OCI-LY7 (cell line): ENCODE measurements around the gene CELF1. TPM values are rescaled to one million over a fixed set of nuclear protein-coding genes. Genes with fewer than 3 reads are reported as not detected.

Experiments used
- BruUV-seq: library from RNA; stranded (reverse); fragments of 400-500 nt; replicated peaks from 2 replicates; lab custom pipeline; 2021; lab: Mats Ljungman, UMichigan
- CTCF ChIA-PET: fragments of 300-600 bp; sonication (Branson Sonifier 250); formaldehyde crosslinking; loops from one replicate; lab custom pipeline; 2022; ENCODE audit warnings: antibody characterized with exemption; ENCODE audit not compliant: unreplicated experiment; lab: Charles Lee
- POLR2A ChIA-PET: fragments of 300-600 bp; sonication (Branson Sonifier 250); formaldehyde crosslinking; loops from one replicate; lab custom pipeline; 2022; ENCODE audit warnings: antibody characterized with exemption; lab: Charles Lee
- DNase-seq: peaks from one replicate; pipeline ENCODE4 v3.0.0-alpha.2; 2015; ENCODE audit warnings: low spot score
- H2AFZ ChIP-seq: fragments of 200-600 bp; sonication (generic), shearing (Covaris generic); 2 replicates; pipeline ENCODE4 v1.6.1; 2014; ENCODE audit warnings: mild to moderate bottlenecking, antibody characterized with exemption, low read length, moderate library complexity
- H3K27ac ChIP-seq: fragments of 200-600 bp; sonication (generic); 2 replicates; pipeline ENCODE4 v1.5.1; 2014; ENCODE audit warnings: mixed run types, low read depth, mild to moderate bottlenecking, moderate library complexity, low read length, inconsistent platforms; ENCODE audit not compliant: poor library complexity, severe bottlenecking
- H3K36me3 ChIP-seq: fragments of 200-600 bp; sonication (generic); 2 replicates; pipeline ENCODE4 v1.6.1; 2014; ENCODE audit warnings: mild to moderate bottlenecking, antibody characterized with exemption, low read length, moderate library complexity, mixed read lengths; ENCODE audit not compliant: insufficient read depth
- H3K4me1 ChIP-seq: fragments of 200-600 bp; sonication (generic); 2 replicates; pipeline ENCODE4 v1.5.1; 2014; ENCODE audit warnings: mild to moderate bottlenecking, low read length; ENCODE audit not compliant: insufficient read depth, poor library complexity, severe bottlenecking
- H3K4me2 ChIP-seq: fragments of 200-600 bp; sonication (generic); 2 replicates; pipeline ENCODE4 v1.6.1; 2014; ENCODE audit warnings: mild to moderate bottlenecking, low read length
- H3K4me3 ChIP-seq: fragments of 200-600 bp; sonication (generic); 2 replicates; pipeline ENCODE4 v1.5.1; 2014; ENCODE audit warnings: mild to moderate bottlenecking, low read depth, low read length; ENCODE audit not compliant: poor library complexity, severe bottlenecking
- H3K79me2 ChIP-seq: fragments of 200-600 bp; sonication (generic); 2 replicates; pipeline ENCODE4 v1.6.1; 2016; ENCODE audit warnings: low read depth, mild to moderate bottlenecking, low read length, moderate library complexity, mixed read lengths; ENCODE audit not compliant: insufficient read depth
- H3K9me2 ChIP-seq: fragments of 200-600 bp; sonication (generic); 2 replicates; pipeline ENCODE4 v1.6.1; 2016; ENCODE audit warnings: mild to moderate bottlenecking, low read length, mixed read lengths; ENCODE audit not compliant: insufficient read depth
- H3K9me3 ChIP-seq: fragments of 200-600 bp; sonication (generic); 2 replicates; pipeline ENCODE4 v1.6.1; 2014; ENCODE audit warnings: mild to moderate bottlenecking, mixed run types, low read length, mixed read lengths
- H4K20me1 ChIP-seq: fragments of 200-600 bp; sonication (generic); 2 replicates; pipeline ENCODE4 v1.6.1; 2014; ENCODE audit warnings: mild to moderate bottlenecking, antibody characterized with exemption, low read length, moderate library complexity, mixed read lengths; ENCODE audit not compliant: insufficient read depth
- CTCF ChIP-seq: fragments of 200-600 bp; sonication (generic); conservative IDR thresholded peaks from 2 replicates; pipeline ENCODE4 v1.5.1; 2014; ENCODE audit warnings: mild to moderate bottlenecking, antibody characterized with exemption, low read length, moderate library complexity, mixed read lengths
- EZH2phosphoT487 ChIP-seq: fragments of 200-600 bp; sonication (generic); IDR thresholded peaks from 2 replicates; pipeline ENCODE4 v1.6.1; 2018; ENCODE audit warnings: low read depth, borderline replicate concordance, mild to moderate bottlenecking, mixed run types, antibody characterized with exemption, low read length, moderate library complexity, mixed read lengths
- intact Hi-C: fragments of 100-400 bp; cut with micrococcal nuclease; formaldehyde crosslinking; loops from one replicate; pipeline ENCODE4 v1.10.0; 2022; ENCODE audit not compliant: unreplicated experiment
- total RNA-seq, 2 experiments: library from RNA; depleted of rRNA in 1 of 2; stranded (reverse); fragments of >200 nt in 1 of 2; shearing (Covaris generic) in 1 of 2; gene quantifications; 2 replicates each; pipeline ENCODE4 v1.2.3, GENCODE V29; 2014 to 2022

The CELF1 gene
- total RNA-seq, 2 experiments from 2014 or later: 87.4 to 143 TPM

- no peak for DNase-seq
- H4K20me1 ChIP-seq: peaks cover 24% of the 10 kb centered on the region
- CTCF ChIA-PET: interaction anchor here (1.3 kb wide), 1 partner anchor 14 kb away, joined by 3 read pairs; no protein-coding TSS in a partner anchor
- H3K4me1 ChIP-seq: peaks cover 31% of the 10 kb centered on the region
- BruUV-seq: TSS peak; percentile 20
- H3K4me3 ChIP-seq: no peak overlapping the region
- no peaks in the 10 kb centered on the region for H3K9me2 ChIP-seq
- POLR2A ChIA-PET: interaction anchor here (0.5 to 1.3 kb wide), 3 partner anchors 9 to 24 kb away, joined by 3 to 5 read pairs (median 3); no protein-coding TSS in a partner anchor
- H3K4me2 ChIP-seq: peak overlapping the region; percentile 36
- H3K27ac ChIP-seq: peak overlapping the region; percentile 38
- TF ChIP-seq EZH2phosphoT487 (no peak), CTCF (no peak)
- intact Hi-C loops: no loop called here
- no peaks in the 10 kb centered on the region for H3K9me3 ChIP-seq
- peaks cover 17% of the 10 kb centered on the region; the same call in 1 of the 2 replicates for H3K36me3 ChIP-seq
- H2AFZ ChIP-seq: no peak overlapping the region
- peaks cover 100% of the 10 kb centered on the region for H3K79me2 ChIP-seq
These were observed 34.5 kb downstream of the CELF1 start for GRCh38 chr11:47518212-47518964.

- no peak for DNase-seq
- Histone ChIP-seq H3K27ac (no peak overlapping the region), H3K4me3 (no peak overlapping the region), H3K4me1 (peaks cover 33% of the 10 kb centered on the region), H2AFZ (no peak overlapping the region), H3K9me3 (no peaks in the 10 kb centered on the region), H3K9me2 (no peaks in the 10 kb centered on the region), H3K36me3 (peaks cover 17% of the 10 kb centered on the region; the same call in 1 of the 2 replicates), H3K79me2 (peaks cover 100% of the 10 kb centered on the region), H4K20me1 (peaks cover 25% of the 10 kb centered on the region), H3K4me2 (no peak overlapping the region)
- no TSS peak for BruUV-seq
- intact Hi-C loops: no loop called here
- POLR2A ChIA-PET: interaction anchor here (1.3 kb wide), 1 partner anchor 7 kb away, joined by 5 read pairs; no protein-coding TSS in a partner anchor
- CTCF ChIA-PET: no interaction called here
- TF ChIP-seq CTCF: no peak
- no peak for TF ChIP-seq EZH2phosphoT487
These were observed 35.7 kb downstream of the CELF1 start for GRCh38 chr11:47516984-47517853.
